Gastrocnemius medialis (tissue), 4 donors: ENCODE measurements around the gene FYN. TPM values are rescaled to one million over a fixed set of nuclear protein-coding genes. Genes with fewer than 3 reads are reported as not detected.

Experiments used
- ATAC-seq, 2 donors: fragments of 150-250 bp; one replicate each; pipeline ENCODE4 v1.9.1; 2016
- DNase-seq, 2 donors: peaks; one replicate each; pipeline ENCODE4 v3.0.0-alpha.2; 2019
- H3K27ac ChIP-seq, 4 donors: fragments of 200-600 bp; sonication (generic); 1 replicate in 1 of 4; 2 replicates in 3 of 4; pipeline ENCODE4 v1.5.1; 2016 to 2018; ENCODE audit warnings: mild to moderate bottlenecking in 2 of 4, moderate library complexity in 1 of 4
- H3K27me3 ChIP-seq, 3 donors: fragments of 200-600 bp; sonication (generic) in 2 of 3; 1 replicate in 1 of 3; 2 replicates in 2 of 3; pipeline versions ENCODE4 v1.5.1 to v1.6.0; 2016 to 2019; ENCODE audit warnings: mild to moderate bottlenecking in 1 of 3, moderate library complexity in 1 of 3
- H3K36me3 ChIP-seq, 2 donors: fragments of 200-600 bp; sonication (generic) in 1 of 2; one replicate each; pipeline ENCODE4 v1.5.1; 2017 to 2018
- H3K4me1 ChIP-seq, 2 donors: fragments of 200-600 bp; sonication (generic) in 1 of 2; one replicate each; pipeline ENCODE4 v1.5.1; 2016 to 2017; ENCODE audit warnings: mild to moderate bottlenecking in 2 of 2
- H3K4me3 ChIP-seq, 4 donors: fragments of 200-600 bp; sonication (generic) in 3 of 4; 1 replicate in 1 of 4; 2 replicates in 3 of 4; pipeline ENCODE4 v1.5.1; 2016 to 2019; ENCODE audit warnings: mild to moderate bottlenecking in 2 of 4
- H3K9me3 ChIP-seq, 3 donors: fragments of 200-600 bp; sonication (generic) in 2 of 3; 1 replicate in 1 of 3; 2 replicates in 2 of 3; pipeline ENCODE4 v1.5.1; 2016 to 2019
- POLR2A ChIP-seq, 2 donors: fragments of 450-650 bp; IDR thresholded peaks; one replicate each; pipeline ENCODE4 v1.6.1; 2017; ENCODE audit warnings: antibody characterized with exemption in 2 of 2, mild to moderate bottlenecking in 2 of 2, moderate library complexity in 2 of 2
- in situ Hi-C, 4 donors: fragments of 200-750 bp; cut with MboI; loops; one replicate each; pipeline versions ENCODE4 v1.15.0 to v1.8.0; 2017; ENCODE audit warnings: low sequenced_read_pairs in 4 of 4
- intact Hi-C: fragments of 100-400 bp; cut with DNase I; formaldehyde crosslinking; loops from one replicate; pipeline ENCODE4 v1.15.1; 2023; ENCODE audit warnings: low total_unique reads
- total RNA-seq, 4 donors: library from RNA; depleted of rRNA; stranded (reverse); fragments of >200 nt; gene quantifications; one replicate each; pipeline versions ENCODE4 v1.1.0 to v1.2.3, GENCODE V29; 2016
- TF ChIP-seq, protein P1 (sequence below), 5 experiments: fragments of 450-650 bp in 3 of 5; fragments of 200-600 bp in 2 of 5; sonication (generic) in 2 of 5; IDR thresholded peaks in 4 of 5; conservative IDR thresholded peaks in 1 of 5; 1 replicate in 4 of 5; 2 replicates in 1 of 5; pipeline ENCODE4 v1.5.1; 2016 to 2019; ENCODE audit warnings: antibody characterized with exemption in 5 of 5, mild to moderate bottlenecking in 3 of 5, moderate library complexity in 3 of 5

The FYN gene
- total RNA-seq, 4 donors from 2014 or later, result 9.2 to 36.8 (median 17.0) TPM

DNA sequence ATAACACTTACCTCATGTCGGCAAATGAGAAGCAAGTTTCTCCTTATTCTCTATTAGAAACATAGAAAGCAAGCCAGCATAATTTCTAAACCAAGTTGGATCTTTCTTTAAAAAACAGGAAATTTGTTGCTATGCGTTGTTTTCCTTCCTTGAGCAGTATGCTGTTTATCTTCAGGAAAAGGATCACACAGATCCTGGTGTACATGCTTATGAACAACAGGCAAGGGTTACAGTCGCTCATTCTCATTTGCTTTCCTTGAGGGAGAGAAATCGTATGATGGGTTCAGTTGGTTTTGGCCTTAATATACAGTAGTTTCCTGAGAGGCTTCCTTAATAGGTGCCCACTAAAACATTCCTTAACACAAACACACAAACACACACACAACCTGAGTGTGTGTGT, 118.8 kb downstream of the FYN start:
- no peak for DNase-seq
- H3K9me3 ChIP-seq, result no peaks in the 10 kb centered on the region
- intact Hi-C loops (no loop called here), in situ Hi-C loops (no loop called here)
- H3K36me3 ChIP-seq, result no peaks in the 10 kb centered on the region
- ATAC-seq, result no peak
- H3K27ac ChIP-seq, result peak overlapping the region in 3 of 4 donors; percentile 15 to 32 (median 27)
- TF ChIP-seq POLR2A (IDR thresholded peaks at IDR 0.05), result no peak
- TF ChIP-seq, protein P1, sequence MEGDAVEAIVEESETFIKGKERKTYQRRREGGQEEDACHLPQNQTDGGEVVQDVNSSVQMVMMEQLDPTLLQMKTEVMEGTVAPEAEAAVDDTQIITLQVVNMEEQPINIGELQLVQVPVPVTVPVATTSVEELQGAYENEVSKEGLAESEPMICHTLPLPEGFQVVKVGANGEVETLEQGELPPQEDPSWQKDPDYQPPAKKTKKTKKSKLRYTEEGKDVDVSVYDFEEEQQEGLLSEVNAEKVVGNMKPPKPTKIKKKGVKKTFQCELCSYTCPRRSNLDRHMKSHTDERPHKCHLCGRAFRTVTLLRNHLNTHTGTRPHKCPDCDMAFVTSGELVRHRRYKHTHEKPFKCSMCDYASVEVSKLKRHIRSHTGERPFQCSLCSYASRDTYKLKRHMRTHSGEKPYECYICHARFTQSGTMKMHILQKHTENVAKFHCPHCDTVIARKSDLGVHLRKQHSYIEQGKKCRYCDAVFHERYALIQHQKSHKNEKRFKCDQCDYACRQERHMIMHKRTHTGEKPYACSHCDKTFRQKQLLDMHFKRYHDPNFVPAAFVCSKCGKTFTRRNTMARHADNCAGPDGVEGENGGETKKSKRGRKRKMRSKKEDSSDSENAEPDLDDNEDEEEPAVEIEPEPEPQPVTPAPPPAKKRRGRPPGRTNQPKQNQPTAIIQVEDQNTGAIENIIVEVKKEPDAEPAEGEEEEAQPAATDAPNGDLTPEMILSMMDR (IDR thresholded peaks at IDR 0.05 in 4 of 5, conservative IDR thresholded peaks at IDR 0.05 in 1 of 5), result no peak
- H3K27me3 ChIP-seq, result no peaks in the 10 kb centered on the region
- no peak overlapping the region for H3K4me3 ChIP-seq
- peaks cover 7 to 39% of the 10 kb centered on the region in 2 donors for H3K4me1 ChIP-seq

DNA sequence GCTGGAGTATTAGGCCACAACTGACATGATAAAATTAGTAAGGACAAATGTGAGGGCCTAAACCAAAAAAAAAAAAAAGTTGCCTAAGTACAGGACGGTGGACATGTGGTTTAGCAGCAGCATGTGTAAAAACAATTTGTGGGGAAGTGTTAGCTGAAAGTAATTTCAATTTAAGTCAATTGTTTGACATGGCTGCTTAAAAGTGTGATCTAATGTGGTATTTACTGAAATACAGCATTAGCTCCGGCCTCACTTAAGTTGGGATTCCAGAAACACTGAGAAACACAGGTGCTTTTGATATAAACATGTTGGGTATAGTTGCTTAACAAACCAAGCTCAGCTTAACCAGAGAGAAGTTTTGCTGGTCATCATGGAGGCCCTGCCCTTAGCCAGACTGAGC, 119.7 kb downstream of the FYN start:
- no peak overlapping the region for H3K4me3 ChIP-seq
- intact Hi-C loops, result no loop called here
- no peak for ATAC-seq
- peak overlapping the region in 2 of 4 donors; percentile 15 to 38 for H3K27ac ChIP-seq
- in situ Hi-C loops, result no loop called here
- DNase-seq, result no peak
- TF ChIP-seq POLR2A (IDR thresholded peaks at IDR 0.05), result no peak
- H3K4me1 ChIP-seq, result peaks cover 0 to 36% of the 10 kb centered on the region in 2 donors
- H3K9me3 ChIP-seq, result no peaks in the 10 kb centered on the region
- H3K36me3 ChIP-seq, result no peaks in the 10 kb centered on the region
- H3K27me3 ChIP-seq, result no peaks in the 10 kb centered on the region

DNA sequence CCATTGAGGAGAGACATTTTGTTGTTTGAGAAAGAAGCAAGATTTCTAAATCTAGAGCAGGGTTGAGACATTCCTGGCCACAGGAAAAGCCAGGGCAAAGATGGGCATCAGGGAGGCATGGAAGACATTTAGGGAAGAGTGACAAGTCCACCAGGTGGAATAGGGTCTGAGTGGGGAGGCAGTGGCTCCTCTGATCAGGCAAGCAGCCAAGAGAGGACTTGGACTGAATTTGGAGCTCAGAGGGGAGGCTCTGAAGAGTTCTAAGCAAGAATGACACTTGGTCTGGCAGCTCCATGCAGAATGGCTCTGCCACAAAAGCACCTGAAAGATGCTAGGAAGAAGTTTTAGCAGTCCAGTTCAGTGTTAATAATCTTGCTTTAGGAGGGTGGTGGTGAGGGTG, 120.8 kb downstream of the FYN start:
- ATAC-seq (no peak), DNase-seq (no peak)
- Histone ChIP-seq H3K9me3 (no peaks in the 10 kb centered on the region), H3K4me3 (no peak overlapping the region), H3K4me1 (peaks cover 0 to 44% of the 10 kb centered on the region in 2 donors), H3K27ac (peak overlapping the region in 1 of 4 donors; percentile 22), H3K27me3 (no peaks in the 10 kb centered on the region), H3K36me3 (no peaks in the 10 kb centered on the region)
- in situ Hi-C loops, result no loop called here
- no peak for TF ChIP-seq POLR2A (IDR thresholded peaks at IDR 0.05)
- TF ChIP-seq, protein P1 (IDR thresholded peaks at IDR 0.05 in 4 of 5, conservative IDR thresholded peaks at IDR 0.05 in 1 of 5), result no peak
- intact Hi-C loops, result no loop called here

DNA sequence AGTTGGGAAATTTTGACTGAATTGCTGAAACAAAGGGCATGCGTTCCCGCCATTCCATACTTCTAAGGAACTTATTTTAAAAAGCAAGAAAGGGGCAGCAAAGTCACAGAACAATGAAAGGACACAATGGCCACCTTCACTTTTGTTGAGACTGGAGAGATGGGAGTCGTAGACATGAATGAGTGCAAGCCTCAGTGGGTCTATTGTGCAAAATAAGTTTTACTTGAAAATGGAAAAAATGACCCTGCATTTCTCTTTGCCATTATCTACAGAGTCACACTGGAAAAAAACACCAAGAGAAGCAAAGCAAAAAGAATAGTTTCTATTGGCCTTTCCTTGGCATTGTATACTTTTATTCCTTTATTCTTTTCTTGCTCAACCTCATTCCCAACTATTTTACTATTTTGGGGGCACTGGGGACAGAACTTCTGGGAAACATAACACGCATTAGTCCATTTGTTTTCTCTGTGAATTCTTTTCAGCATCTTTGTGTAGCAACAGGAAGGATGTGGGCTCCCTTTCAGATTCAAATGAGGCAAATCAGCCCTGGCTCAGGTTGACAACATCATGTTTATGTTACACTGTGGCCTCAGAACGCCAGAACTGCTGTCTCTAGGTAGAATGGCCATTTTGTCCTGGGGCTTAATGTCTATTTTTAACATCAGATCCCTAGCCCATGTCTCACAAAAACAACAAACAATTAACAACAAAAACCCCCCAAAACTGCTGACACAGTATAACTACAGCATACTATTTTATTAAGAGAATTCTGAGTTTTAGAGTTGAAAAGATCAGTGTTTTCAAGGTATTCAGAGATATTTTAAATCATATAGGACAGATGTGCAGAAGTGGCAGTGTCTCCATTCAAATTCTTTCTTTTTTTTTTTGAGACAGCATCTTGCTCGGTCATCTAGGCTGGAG, 122.2 kb downstream of the FYN start:
- intact Hi-C loops, result no loop called here
- Histone ChIP-seq H3K27me3 (no peaks in the 10 kb centered on the region), H3K27ac (peak overlapping the region in 3 of 4 donors; percentile 2 to 31 (median 22)), H3K4me1 (peaks cover 0 to 50% of the 10 kb centered on the region in 2 donors), H3K4me3 (no peak overlapping the region), H3K9me3 (no peaks in the 10 kb centered on the region), H3K36me3 (no peaks in the 10 kb centered on the region)
- TF ChIP-seq, protein P1 (IDR thresholded peaks at IDR 0.05 in 4 of 5, conservative IDR thresholded peaks at IDR 0.05 in 1 of 5), result no peak
- TF ChIP-seq POLR2A (IDR thresholded peaks at IDR 0.05), result no peak
- in situ Hi-C loops, result no loop called here
- ATAC-seq (no peak), DNase-seq (no peak)

DNA sequence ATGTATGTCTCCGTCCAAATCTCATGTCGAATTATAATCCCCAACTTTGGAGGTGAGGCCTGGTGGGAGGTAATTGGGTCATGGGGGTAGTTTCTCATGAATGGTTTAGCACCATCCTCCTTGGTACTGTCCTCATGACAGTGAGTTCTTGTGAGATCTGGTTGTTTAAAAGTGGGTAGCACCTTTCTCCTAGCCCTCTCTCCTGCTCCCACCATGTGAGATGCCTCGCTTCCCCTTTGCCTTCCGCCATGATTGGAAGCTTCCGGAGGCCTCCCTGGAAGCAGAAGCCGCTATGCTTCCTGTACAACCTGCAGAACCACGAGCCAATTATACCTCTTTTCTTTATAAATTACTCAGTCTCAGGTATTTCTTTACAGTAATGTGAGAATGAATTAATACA, 123.1 kb downstream of the FYN start:
- intact Hi-C loops (no loop called here), in situ Hi-C loops (no loop called here)
- H3K36me3 ChIP-seq, result no peaks in the 10 kb centered on the region
- DNase-seq (no peak), ATAC-seq (no peak)
- no peak overlapping the region for H3K4me3 ChIP-seq
- H3K9me3 ChIP-seq, result no peaks in the 10 kb centered on the region
- no peak overlapping the region for H3K27ac ChIP-seq
- H3K4me1 ChIP-seq, result peaks cover 2 to 49% of the 10 kb centered on the region in 2 donors
- no peaks in the 10 kb centered on the region for H3K27me3 ChIP-seq
- TF ChIP-seq POLR2A (IDR thresholded peaks at IDR 0.05), result no peak
- TF ChIP-seq, protein P1 (IDR thresholded peaks at IDR 0.05 in 4 of 5, conservative IDR thresholded peaks at IDR 0.05 in 1 of 5), result no peak
